GM23338 (cell line): ENCODE data around the gene RNF220. TPM values are rescaled to one million over a fixed set of nuclear protein-coding genes. Genes with fewer than 3 reads are reported as not detected.

Experiments
- ATAC-seq: fragments of 200-7000 bp; cut with Tn5 transposase; 3 replicates; pipeline ENCODE4 v1.9.1; 2020
- DNase-seq: peaks from one replicate; pipeline ENCODE4 v3.0.0-alpha.2; 2015; ENCODE audit warnings: low spot score
- H2AFZ ChIP-seq: fragments of 200-600 bp; sonication (generic); 2 replicates; pipeline ENCODE4 v1.8.0; 2016; ENCODE audit warnings: antibody characterized with exemption, mild to moderate bottlenecking, moderate library complexity
- H3F3A ChIP-seq: fragments of 200-600 bp; sonication (generic); replicated peaks from 2 replicates; pipeline ENCODE4 v1.8.0; 2017; ENCODE audit warnings: antibody characterized with exemption, mixed run types, low read depth
- H3K27ac ChIP-seq: fragments of 200-600 bp; sonication (generic); 2 replicates; pipeline ENCODE4 v1.6.1; 2016; ENCODE audit warnings: low read depth
- H3K27me3 ChIP-seq: fragments of 200-600 bp; sonication (generic); 2 replicates; pipeline ENCODE4 v1.8.0; 2016; ENCODE audit warnings: mild to moderate bottlenecking, mixed run types, moderate library complexity; ENCODE audit not compliant: insufficient read depth
- H3K36me3 ChIP-seq: fragments of 200-600 bp; sonication (generic); 2 replicates; pipeline ENCODE4 v1.8.0; 2016; ENCODE audit warnings: mild to moderate bottlenecking; ENCODE audit not compliant: insufficient read depth
- H3K4me1 ChIP-seq: fragments of 200-600 bp; sonication (generic); 2 replicates; pipeline ENCODE4 v1.8.0; 2016; ENCODE audit warnings: mild to moderate bottlenecking, moderate library complexity; ENCODE audit not compliant: insufficient read depth
- H3K4me2 ChIP-seq: fragments of 200-600 bp; sonication (generic); 2 replicates; pipeline ENCODE4 v1.7.1; 2017; ENCODE audit warnings: mixed run types
- H3K4me3 ChIP-seq: fragments of 200-600 bp; sonication (generic); 2 replicates; pipeline ENCODE4 v1.6.1; 2016; ENCODE audit warnings: mixed run types
- H3K79me2 ChIP-seq: fragments of 200-600 bp; sonication (generic); replicated peaks from 2 replicates; pipeline ENCODE4 v1.8.0; 2017; ENCODE audit warnings: mild to moderate bottlenecking; ENCODE audit not compliant: insufficient read depth
- H3K9me2 ChIP-seq: fragments of 200-600 bp; sonication (generic); 2 replicates; pipeline ENCODE4 v1.8.0; 2017; ENCODE audit not compliant: insufficient read depth
- H4K20me1 ChIP-seq: fragments of 200-600 bp; sonication (generic); replicated peaks from 2 replicates; pipeline ENCODE4 v1.8.0; 2017; ENCODE audit warnings: mild to moderate bottlenecking; ENCODE audit not compliant: insufficient read depth
- H3K27ac Mint-ChIP-seq: 2 replicates; pipeline ENCODE4 v1.8.0; 2020; ENCODE audit warnings: inconsistent platforms, mild to moderate bottlenecking, moderate library complexity, mixed read lengths
- H3K27me3 Mint-ChIP-seq: 3 replicates; pipeline ENCODE4 v1.8.0; 2022; ENCODE audit warnings: low read depth, mild to moderate bottlenecking, moderate library complexity, mixed read lengths, inconsistent platforms; ENCODE audit not compliant: insufficient read depth, poor library complexity
- H3K36me3 Mint-ChIP-seq: 3 replicates; pipeline ENCODE4 v1.8.0; 2021; ENCODE audit warnings: low read depth, mild to moderate bottlenecking, inconsistent platforms, moderate library complexity, mixed read lengths
- H3K4me1 Mint-ChIP-seq: 3 replicates; pipeline ENCODE4 v1.8.0; 2020; ENCODE audit warnings: mild to moderate bottlenecking, inconsistent platforms, mixed read lengths
- H3K4me3 Mint-ChIP-seq: 3 replicates; pipeline ENCODE4 v1.8.0; 2021; ENCODE audit warnings: moderate library complexity, mild to moderate bottlenecking, inconsistent platforms, mixed read lengths
- H3K9me3 Mint-ChIP-seq: 3 replicates; pipeline ENCODE4 v1.8.0; 2020; ENCODE audit warnings: moderate library complexity, mild to moderate bottlenecking, inconsistent platforms, mixed read lengths
- CREB1 ChIP-seq: fragments of 250-450 bp; sonication (Bioruptor Pico); IDR thresholded peaks from 2 replicates; pipeline ENCODE4 v1.5.0; 2020; ENCODE audit warnings: low read depth, mild to moderate bottlenecking, moderate library complexity
- ETS1 ChIP-seq: IDR thresholded peaks from 2 replicates; pipeline ENCODE4 v1.6.1; 2016; ENCODE audit warnings: antibody characterized with exemption
- EZH2 ChIP-seq: fragments of 200-600 bp; sonication (generic); IDR thresholded peaks from one replicate; pipeline ENCODE4 v1.8.0; 2017; ENCODE audit warnings: antibody characterized with exemption, mild to moderate bottlenecking, low read depth; ENCODE audit not compliant: unreplicated experiment
- EZH2phosphoT487 ChIP-seq: fragments of 200-600 bp; sonication (generic); IDR thresholded peaks from one replicate; pipeline ENCODE4 v1.8.1; 2018; ENCODE audit warnings: antibody characterized with exemption; ENCODE audit not compliant: unreplicated experiment
- NANOG ChIP-seq: IDR thresholded peaks from 2 replicates; pipeline ENCODE4 v1.6.1; 2016; ENCODE audit warnings: antibody characterized with exemption, borderline replicate concordance
- POLR2AphosphoS5 ChIP-seq: IDR thresholded peaks from 2 replicates; pipeline ENCODE4 v1.6.1; 2016; ENCODE audit warnings: antibody characterized with exemption, low read depth
- ZNF114 ChIP-seq: fragments of 250-450 bp; sonication (Bioruptor Pico); IDR thresholded peaks from 2 replicates; pipeline ENCODE4 v1.5.0; 2020; ENCODE audit warnings: mild to moderate bottlenecking, moderate library complexity
- ZNF331 ChIP-seq: fragments of 250-450 bp; sonication (Bioruptor Pico); IDR thresholded peaks from 2 replicates; pipeline ENCODE4 v1.5.0; 2020; ENCODE audit warnings: low read depth, mild to moderate bottlenecking, moderate library complexity
- polyA plus RNA-seq: library from polyadenylated mRNA; unstranded; fragments of >200 nt; fragmentation: Nextera tagmentation; extraction: Ambion mirVana; gene quantifications from 2 replicates; pipeline ENCODE4 v1.2.1, GENCODE V29; 2016
- total RNA-seq: library from RNA; depleted of rRNA; stranded (reverse); fragments of >200 nt; shearing (Covaris generic); gene quantifications from 2 replicates; pipeline ENCODE4 v1.2.3, GENCODE V29; 2014
- TF ChIP-seq, protein P1 (sequence below): IDR thresholded peaks from one replicate; pipeline ENCODE4 v1.6.1; 2018; ENCODE audit warnings: antibody characterized with exemption; ENCODE audit not compliant: unreplicated experiment

Gene RNF220
- total and polyA plus RNA-seq, 2 experiments from 2014 or later: 72.8 to 168 TPM

DNA sequence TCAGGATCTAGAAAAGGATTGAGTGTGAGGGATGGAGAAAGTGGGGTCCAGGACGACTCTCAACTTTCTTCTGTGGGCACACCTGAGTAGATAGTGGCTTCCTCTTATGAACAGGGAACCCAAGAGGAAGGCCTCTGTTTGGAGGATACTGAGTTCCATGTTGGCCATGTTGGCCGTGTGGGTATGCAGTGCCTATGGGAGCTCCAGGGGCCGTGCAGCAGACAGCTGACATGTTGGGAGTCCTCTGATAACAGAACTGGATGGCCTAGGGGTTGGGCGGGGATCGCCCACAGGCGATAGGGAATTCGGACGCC, 226.2 kb downstream of the RNF220 start (continued):
- TF ChIP-seq, protein P1, sequence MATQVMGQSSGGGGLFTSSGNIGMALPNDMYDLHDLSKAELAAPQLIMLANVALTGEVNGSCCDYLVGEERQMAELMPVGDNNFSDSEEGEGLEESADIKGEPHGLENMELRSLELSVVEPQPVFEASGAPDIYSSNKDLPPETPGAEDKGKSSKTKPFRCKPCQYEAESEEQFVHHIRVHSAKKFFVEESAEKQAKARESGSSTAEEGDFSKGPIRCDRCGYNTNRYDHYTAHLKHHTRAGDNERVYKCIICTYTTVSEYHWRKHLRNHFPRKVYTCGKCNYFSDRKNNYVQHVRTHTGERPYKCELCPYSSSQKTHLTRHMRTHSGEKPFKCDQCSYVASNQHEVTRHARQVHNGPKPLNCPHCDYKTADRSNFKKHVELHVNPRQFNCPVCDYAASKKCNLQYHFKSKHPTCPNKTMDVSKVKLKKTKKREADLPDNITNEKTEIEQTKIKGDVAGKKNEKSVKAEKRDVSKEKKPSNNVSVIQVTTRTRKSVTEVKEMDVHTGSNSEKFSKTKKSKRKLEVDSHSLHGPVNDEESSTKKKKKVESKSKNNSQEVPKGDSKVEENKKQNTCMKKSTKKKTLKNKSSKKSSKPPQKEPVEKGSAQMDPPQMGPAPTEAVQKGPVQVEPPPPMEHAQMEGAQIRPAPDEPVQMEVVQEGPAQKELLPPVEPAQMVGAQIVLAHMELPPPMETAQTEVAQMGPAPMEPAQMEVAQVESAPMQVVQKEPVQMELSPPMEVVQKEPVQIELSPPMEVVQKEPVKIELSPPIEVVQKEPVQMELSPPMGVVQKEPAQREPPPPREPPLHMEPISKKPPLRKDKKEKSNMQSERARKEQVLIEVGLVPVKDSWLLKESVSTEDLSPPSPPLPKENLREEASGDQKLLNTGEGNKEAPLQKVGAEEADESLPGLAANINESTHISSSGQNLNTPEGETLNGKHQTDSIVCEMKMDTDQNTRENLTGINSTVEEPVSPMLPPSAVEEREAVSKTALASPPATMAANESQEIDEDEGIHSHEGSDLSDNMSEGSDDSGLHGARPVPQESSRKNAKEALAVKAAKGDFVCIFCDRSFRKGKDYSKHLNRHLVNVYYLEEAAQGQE: no peak
- TF ChIP-seq NANOG: no peak

- H3K27me3 ChIP-seq: no peaks in the 10 kb centered on the region
- peaks cover 31% of the 10 kb centered on the region for H3F3A ChIP-seq
- H3K27me3 Mint-ChIP-seq: peaks cover 8% of the 10 kb centered on the region
- no peaks in the 10 kb centered on the region for H3K9me2 ChIP-seq
- H3K4me1 ChIP-seq: peaks cover 13% of the 10 kb centered on the region
- peak overlapping the region; percentile 100 for H3K4me2 ChIP-seq
- peaks cover 16% of the 10 kb centered on the region for H4K20me1 ChIP-seq
- H3K79me2 ChIP-seq: peaks cover 25% of the 10 kb centered on the region
- H3K36me3 Mint-ChIP-seq: peaks cover 40% of the 10 kb centered on the region
- peak overlapping the region; percentile 92 for H3K4me3 ChIP-seq
- H3K27ac Mint-ChIP-seq: peak overlapping the region; percentile 97
- DNase-seq (peak; percentile 93), ATAC-seq (peak; percentile 80)
- H3K9me3 Mint-ChIP-seq: no peaks in the 10 kb centered on the region
- peak overlapping the region; percentile 86; the same call in 1 of the 2 replicates for H2AFZ ChIP-seq
- H3K4me3 Mint-ChIP-seq: peak overlapping the region; percentile 87
- H3K36me3 ChIP-seq: peaks cover 17% of the 10 kb centered on the region
- peaks cover 20% of the 10 kb centered on the region for H3K4me1 Mint-ChIP-seq
- peak overlapping the region; percentile 97 for H3K27ac ChIP-seq
- TF ChIP-seq EZH2 (no peak), CREB1 (CRISPR knock-in tag) (0 out of 2 replicates have a peak, but pooled peaks have one; percentile 32), EZH2phosphoT487 (no peak), ZNF114 (no peak), ZNF331 (CRISPR knock-in tag) (no peak), ETS1 (no peak), POLR2AphosphoS5 (peak; percentile 64)
- TF ChIP-seq, protein P1: no peak
Observed at GRCh38 chr1:44631647-44632539, 226.8 kb downstream of the RNF220 start.
